Astrocyte of the spinal cord (primary cell): Measurements from ENCODE around the gene RPS4Y2.

ENCODE experiments used
- DNase-seq: peaks from one replicate; pipeline ENCODE4 v3.0.0; 2011; ENCODE audit warnings: low read depth, low spot score
- H3K4me3 ChIP-seq: 2 replicates; pipeline ENCODE4 v1.5.1; 2011; ENCODE audit warnings: low read depth, mild to moderate bottlenecking, low read length, moderate library complexity
- CTCF ChIP-seq: IDR thresholded peaks from 2 replicates; pipeline ENCODE4 v1.5.1; 2012; ENCODE audit warnings: low read depth, mild to moderate bottlenecking, low read length, inconsistent platforms
- in situ Hi-C: cut with HindIII; loops from 2 replicates; pipeline ENCODE4 v1.10.0; 2017; ENCODE audit warnings: low sequenced_read_pairs

The RPS4Y2 gene

GRCh38 chrY:20755808-20756207 lies at the start of gene RPS4Y2:
Gene RPS4Y2 (plus strand): TSS chrY:20756108. CDS start chrY:20756164, 56 bp downstream.
- TF ChIP-seq CTCF, result no peak
- H3K4me3 ChIP-seq, result no peak within 1 kb of the TSS
- no peak for DNase-seq
- in situ Hi-C loops, result no loop called here

- no peak overlapping the region for H3K4me3 ChIP-seq
- no peak for DNase-seq
- in situ Hi-C loops, result no loop called here
- TF ChIP-seq CTCF, result no peak
Measured at GRCh38 chrY:20714391-20714790, 41.5 kb upstream of the RPS4Y2 start.

DNA sequence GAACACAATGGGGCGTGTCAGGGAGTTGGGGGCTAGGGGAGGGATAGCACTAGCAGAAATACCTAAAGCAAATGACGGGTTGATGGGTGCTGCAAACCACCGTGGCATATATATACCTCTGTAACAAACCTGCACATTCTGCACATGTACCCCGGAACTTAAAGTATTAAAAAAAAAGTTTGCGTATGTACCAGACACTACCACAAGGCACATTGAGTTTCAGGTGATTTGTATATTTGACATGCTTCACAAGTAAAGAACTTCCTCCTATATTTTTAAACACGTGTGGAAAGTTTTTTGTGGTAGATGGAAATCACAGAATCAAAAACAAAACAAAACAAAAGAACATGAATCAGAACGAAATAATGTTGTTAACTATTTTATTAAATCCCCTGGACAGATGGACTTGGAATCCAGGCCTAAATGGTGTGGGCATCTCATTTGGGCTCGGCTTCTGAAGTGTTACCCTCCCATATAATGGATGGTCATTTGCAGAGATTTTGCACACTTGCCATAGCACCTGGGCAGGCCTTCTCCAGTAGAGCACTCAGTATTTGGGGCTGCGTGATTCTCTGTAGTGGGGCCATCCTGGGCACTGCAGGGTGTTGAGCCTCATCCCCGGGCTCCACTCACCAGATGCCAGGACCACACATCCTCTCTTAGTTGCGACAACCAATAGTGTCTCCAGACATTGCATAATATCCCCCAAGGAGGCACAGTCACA lies 29.6 kb upstream of the RPS4Y2 start:
- DNase-seq, result no peak
- in situ Hi-C loops, result no loop called here
- no peak for TF ChIP-seq CTCF
- H3K4me3 ChIP-seq, result no peak overlapping the region

DNA sequence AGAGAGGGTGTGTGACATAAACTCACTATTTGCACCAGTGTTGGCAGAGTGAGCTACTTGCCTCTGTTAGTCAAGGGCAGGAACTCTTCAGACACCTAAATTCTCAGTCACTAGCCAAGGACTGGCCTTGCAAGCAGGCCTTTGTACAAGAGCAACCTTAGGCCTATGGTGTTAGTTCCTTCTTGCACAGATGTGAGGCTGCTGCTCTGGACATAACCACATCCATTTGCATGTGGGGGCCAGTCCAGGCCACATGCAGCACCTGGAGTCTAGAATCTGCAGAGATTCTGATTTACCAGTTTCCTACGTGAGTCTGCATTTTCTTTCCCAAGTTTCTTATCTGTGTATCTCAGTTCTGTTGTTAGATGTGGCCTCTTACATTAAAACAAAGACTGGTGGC lies 20.7 kb upstream of the RPS4Y2 start:
- no peak for TF ChIP-seq CTCF
- no peak overlapping the region for H3K4me3 ChIP-seq
- DNase-seq, result no peak
- in situ Hi-C loops, result no loop called here

DNA sequence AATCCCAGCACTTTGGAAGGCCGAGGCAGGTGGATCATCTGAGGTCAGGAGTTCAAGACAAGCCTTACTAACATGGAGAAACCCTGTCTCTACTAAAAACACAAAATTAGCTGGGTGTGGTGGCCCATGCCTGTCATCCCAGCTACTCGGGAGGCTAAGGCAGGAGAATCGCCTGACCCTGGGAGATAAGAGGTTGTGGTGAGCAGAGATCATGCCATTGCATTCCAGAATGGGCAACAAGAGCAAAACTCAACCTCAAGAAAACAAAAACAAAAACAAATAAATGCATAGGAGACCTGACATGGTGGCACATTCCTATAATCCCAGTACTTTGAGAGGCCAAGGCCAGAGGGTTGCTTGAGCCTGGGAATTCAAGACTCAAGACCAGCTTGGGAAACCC lies 16.1 kb upstream of the RPS4Y2 start:
- no peak for DNase-seq
- no peak for TF ChIP-seq CTCF
- in situ Hi-C loops, result no loop called here
- no peak overlapping the region for H3K4me3 ChIP-seq

DNA sequence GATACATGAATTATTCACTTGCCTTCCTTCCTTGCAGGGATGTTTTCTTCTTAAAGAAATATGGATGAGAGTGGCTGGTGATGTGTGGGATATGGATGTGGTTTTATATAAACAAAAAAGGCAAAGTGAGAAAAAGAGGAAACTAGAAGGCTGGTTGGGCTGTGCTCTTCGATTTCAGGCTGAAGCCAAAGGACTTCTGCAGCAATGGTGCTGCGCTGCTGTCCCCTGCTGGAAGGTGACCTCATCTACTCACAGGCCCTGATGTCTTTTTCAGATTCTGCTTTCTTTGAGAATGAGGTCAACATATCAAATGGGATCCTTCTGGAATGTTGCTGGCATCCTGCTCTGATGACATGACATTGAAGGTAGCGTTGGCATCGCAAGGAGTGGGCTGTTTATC lies 15.3 kb upstream of the RPS4Y2 start:
- no peak for TF ChIP-seq CTCF
- in situ Hi-C loops, result no loop called here
- no peak for DNase-seq
- no peak overlapping the region for H3K4me3 ChIP-seq
